NOMO-1 treated with dmso at 0.1 percent for 144 hours (cell line): ENCODE data around the gene ST6GALNAC1.
"Not testable (repeated sequence)": the region's sequence is repeated elsewhere in the genome, so short reads cannot be mapped to it uniquely, and the experiment has no call there.

Experiments used
- DNase-seq: peaks from one replicate; lab custom pipeline; 2025; ENCODE audit not compliant: unreplicated experiment; lab: John Stamatoyannopoulos, UW

Gene ST6GALNAC1

GRCh38 chr17:76642994-76643393 lies 563 bp downstream of the ST6GALNAC1 start:
- no peak for DNase-seq

GRCh38 chr17:76642032-76642561 lies 1.5 kb downstream of the ST6GALNAC1 start:
- no peak for DNase-seq

- DNase-seq: no peak
Measured at GRCh38 chr17:76641501-76641900, 2.1 kb downstream of the ST6GALNAC1 start.

DNA sequence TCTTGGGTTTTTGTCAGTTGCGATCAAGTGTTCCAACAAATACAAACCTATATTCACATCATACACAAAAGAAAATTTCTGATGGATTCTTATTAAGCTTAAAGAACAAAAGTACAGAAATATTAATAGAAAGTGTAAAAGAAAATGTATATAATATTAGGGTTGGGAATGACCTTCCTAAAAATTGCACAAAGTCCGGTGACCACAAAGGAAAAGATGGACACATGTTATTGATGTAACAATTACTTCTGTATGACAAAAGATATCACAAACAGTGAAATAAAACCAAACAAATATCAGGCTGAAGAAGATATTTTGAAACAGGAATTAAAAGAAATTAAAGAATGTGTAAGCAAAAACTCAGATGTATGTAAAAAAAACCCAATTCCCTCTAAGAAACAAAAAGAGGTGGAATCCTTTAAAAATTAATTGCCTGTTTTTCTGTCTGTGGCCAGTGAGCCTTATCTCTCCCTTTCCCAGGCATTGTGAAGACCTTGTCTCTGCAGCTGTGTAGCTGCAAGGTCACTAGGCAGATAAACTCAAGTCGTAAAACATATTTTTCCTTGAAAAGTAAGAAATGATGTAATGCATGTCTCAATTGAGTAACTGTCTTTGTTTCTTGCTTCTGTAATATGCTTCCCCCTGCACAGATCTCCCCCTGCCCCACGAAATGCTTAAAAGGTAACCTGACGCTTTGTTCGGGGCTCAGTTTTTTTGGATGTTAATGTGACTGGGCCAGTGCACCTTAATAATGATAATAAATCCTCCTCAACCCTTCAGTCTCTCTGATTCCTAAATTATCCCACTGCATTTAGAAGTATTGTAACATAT lies 2.8 kb downstream of the ST6GALNAC1 start:
- no peak for DNase-seq

GRCh38 chr17:76638263-76638662 lies 5.3 kb downstream of the ST6GALNAC1 start:
- no peak for DNase-seq

DNA sequence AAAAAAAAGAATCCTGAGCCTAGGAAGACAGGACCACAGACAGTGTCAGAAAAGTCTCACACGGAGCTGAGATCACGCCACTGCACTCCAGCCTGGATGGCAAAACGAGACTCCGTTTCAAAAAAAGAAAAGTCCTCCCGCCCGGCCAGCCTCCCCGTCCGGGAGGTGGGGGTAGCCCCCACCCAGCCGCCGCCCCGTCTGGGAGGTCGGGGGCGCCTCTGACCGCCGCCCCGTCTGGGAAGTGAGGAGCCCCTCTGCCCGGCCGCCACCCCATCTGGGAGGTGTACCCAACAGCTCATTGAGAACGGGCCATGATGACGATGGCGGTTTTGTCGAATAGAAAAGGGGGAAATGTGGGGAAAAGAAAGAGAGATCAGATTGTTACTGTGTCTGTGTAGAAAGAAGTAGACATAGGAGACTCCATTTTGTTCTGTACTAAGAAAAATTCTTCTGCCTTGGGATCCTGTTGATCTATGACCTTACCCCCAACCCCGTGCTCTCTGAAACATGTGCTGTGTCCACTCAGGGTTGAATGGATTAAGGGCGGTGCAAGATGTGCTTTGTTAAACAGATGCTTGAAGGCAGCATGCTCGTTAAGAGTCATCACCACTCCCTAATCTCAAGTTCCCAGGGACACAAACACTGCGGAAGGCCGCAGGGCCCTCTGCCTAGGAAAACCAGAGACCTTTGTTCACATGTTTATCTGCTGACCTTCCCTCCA lies 6.9 kb downstream of the ST6GALNAC1 start:
- not testable (repeated sequence) for DNase-seq

GRCh38 chr17:76635659-76636360 lies 7.7 kb downstream of the ST6GALNAC1 start:
- DNase-seq: no peak

GRCh38 chr17:76635039-76635438 lies 8.5 kb downstream of the ST6GALNAC1 start:
- no peak for DNase-seq

DNA sequence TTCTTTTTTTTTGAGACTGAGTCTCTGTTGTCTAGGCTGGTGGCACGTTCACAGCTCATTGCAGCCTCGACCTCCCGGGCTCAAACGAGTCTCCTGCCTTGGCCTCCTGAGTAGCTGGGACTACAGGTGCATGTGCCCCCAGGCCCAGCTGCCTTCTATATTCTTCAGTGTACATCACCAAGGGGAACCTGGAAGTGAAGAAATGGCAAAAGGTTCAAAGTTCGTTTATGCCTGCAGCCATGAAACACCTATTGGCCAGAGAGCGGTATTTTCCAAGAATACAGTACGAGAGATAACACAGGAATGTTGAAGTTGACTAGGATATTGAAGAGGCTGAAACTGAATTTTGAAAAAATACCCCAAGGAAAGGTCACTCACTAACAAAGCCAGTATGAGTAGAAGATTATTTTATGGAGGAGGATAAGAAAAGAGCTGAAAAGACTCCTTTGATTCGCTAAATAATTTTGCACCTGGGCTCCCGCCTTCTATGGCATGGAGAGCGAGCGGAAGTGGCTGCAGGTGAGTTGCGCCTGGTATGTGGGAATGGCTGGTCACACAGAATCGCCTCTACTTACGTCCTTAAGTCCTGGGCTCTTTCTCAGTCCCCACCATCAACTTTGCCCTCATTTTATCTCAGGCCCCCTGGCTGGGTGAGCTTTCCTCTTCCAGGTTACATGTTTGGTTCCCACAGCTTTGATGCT lies 9.8 kb downstream of the ST6GALNAC1 start:
- DNase-seq: no peak

DNA sequence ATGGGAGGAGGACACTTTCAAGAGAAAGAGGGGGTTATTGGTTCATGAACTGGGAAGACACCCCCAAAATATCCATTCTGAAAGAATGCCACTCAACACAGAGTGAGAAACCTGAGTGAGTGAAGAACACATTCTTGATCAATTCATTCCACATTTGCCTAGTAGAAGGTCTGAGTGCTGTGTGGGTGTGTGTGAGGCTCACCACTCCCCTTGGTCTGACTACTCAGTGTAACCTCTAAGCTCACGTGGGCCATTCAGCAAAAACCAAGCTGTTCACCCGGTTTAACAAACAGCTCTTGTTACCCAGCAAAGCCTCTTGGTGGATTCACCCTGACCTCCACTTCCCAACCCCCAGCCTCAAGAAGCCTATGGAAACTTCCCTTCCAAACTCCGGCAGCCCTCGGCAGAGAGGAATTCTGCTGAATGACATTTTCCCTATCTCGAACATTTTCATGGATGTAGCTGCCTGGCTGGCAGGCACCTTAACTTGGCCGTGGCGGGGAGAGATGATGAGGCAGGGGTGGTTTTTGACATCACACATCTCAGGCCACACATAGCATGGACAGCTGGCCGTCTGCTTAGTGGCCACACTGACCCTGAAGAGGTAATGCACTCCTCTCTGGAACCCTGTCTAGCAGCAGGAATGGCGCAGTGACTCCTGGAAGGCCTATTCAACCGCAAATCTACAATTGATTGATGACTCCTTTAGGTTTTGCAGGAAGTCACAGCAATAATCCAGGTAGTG lies 11.6 kb downstream of the ST6GALNAC1 start:
- no peak for DNase-seq

- DNase-seq: no peak
Measured at GRCh38 chr17:76630151-76630550, 13.4 kb downstream of the ST6GALNAC1 start.

DNA sequence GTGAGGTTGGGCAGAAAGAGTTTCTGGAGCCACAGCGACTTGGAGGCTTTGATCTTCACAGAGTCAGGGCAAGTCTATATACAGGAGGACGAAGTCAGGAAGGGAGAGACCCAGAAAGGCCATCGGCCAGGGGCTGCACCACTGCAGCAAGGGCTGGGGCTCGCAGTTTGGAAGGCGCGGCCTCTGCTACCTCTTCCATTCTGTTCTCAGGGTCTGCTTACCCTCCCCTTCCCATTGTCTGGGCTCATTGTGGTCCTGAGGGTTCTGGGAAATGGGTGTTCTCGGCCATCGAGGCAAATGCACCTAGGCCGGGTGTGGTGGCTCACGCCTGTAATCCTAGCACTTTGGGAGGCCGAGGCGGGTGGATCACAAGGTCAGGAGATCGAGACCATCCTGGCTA lies 16.0 kb downstream of the ST6GALNAC1 start:
- DNase-seq: no peak

GRCh38 chr17:76626442-76626841 lies 17.1 kb downstream of the ST6GALNAC1 start:
- DNase-seq: no peak

DNA sequence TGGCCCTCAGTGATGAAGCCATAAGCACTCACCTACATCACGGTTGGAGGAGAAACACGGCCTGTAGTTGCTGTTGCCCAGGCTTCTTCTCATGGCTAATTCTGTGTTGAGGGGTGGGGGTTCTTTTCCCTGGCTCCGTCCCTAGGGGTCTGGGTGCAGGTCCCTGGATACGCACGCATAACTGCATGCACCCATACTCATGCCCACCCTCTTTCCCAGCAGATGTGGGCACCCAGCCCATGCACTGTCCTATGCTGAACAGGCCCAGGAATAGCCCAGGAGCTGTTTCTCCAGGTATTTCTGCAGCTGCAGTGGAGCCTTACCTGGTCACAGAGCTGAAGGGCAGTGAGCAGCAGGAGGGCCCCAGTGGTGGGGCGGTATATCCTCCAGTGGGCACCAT lies 18.1 kb downstream of the ST6GALNAC1 start:
- no peak for DNase-seq

- DNase-seq: peak; percentile 43
Measured at GRCh38 chr17:76623271-76624146, 20.0 kb downstream of the ST6GALNAC1 start.

DNA sequence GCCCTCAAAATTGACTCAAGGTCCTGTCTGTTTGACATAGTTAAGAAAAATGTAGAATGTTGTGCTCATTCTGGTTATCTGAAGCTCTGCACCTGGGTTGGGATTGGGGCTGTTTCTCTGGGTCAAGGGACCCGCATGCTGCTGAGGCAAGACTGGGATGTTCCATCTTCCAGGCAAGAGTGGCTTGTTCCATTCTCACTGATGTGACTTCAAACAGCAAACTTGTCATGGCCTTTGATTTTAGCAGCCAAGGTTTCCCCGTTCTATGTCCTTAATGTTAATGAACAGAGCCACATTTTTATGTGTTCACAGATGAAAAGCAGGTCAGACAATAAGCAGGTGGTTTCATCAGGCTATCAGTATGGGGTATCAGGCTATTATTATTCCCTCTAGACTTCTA lies 25.7 kb downstream of the ST6GALNAC1 start:
- DNase-seq: no peak

- DNase-seq: no peak
Measured at GRCh38 chr17:76614912-76615617, 28.5 kb downstream of the ST6GALNAC1 start.

- not testable (repeated sequence) for DNase-seq
Measured at GRCh38 chr17:76614064-76614759, 29.3 kb downstream of the ST6GALNAC1 start.
